ENCODE measurements around the gene TYW1. TPM values are rescaled to one million over a fixed set of nuclear protein-coding genes. Genes with fewer than 3 reads are reported as not detected.

Gene TYW1
- total and polyA plus RNA-seq, 2 of the 8 experiments (the other 6 are each of a cell fraction or from before 2014, with no cell fraction given): 8.8 to 16.2 TPM

GRCh38 chr7:67021260-67021659 lies 24.6 kb downstream of the TYW1 start:
- no peak overlapping the region for H4K91ac ChIP-seq (replicated peaks; ENCODE audit: insufficient read length, low read length)
- DNase-seq (ENCODE audit: low read depth in 1 of 2, low spot score in 2 of 2) (no peak), FAIRE-seq (no peak)
- no peak overlapping the region for H2BK120ac ChIP-seq (replicated peaks; ENCODE audit: low read depth, low read length)
- no peak overlapping the region for H3K4ac ChIP-seq (replicated peaks; ENCODE audit: insufficient read length, low read depth, low read length)
- no peaks in the 10 kb centered on the region for H3K23me2 ChIP-seq (ENCODE audit: low read depth, low read length)
- no peaks in the 10 kb centered on the region for H3K79me2 ChIP-seq (ENCODE audit: control insufficient read depth in 1 of 2, insufficient read depth in 2 of 2, low read length in 2 of 2)
- H3K4me1 ChIP-seq (replicated peaks in 1 of 4; ENCODE audit: control insufficient read depth in 3 of 4, insufficient read depth in 4 of 4, low read length in 3 of 4): no peaks in the 10 kb centered on the region
- 86% methylated on average over 7 of the region's 7 CpGs; no CpG with 5 or more reads in 1 of the 2 experiments for WGBS, 2 experiments (ENCODE audit: extremely low coverage in 1 of 2, insufficient coverage in 1 of 2, insufficient read length in 1 of 2, insufficient replicate concordance in 2 of 2, low coverage in 1 of 2, low lambda C conversion rate in 2 of 2, missing lambda C conversion rate in 1 of 2)
- H3K18ac ChIP-seq (ENCODE audit: extremely low read depth, low read length): no peak overlapping the region
- H3K56ac ChIP-seq (replicated peaks; ENCODE audit: insufficient read length, low read depth, low read length): no peak overlapping the region
- H3K4me2 ChIP-seq (ENCODE audit: insufficient read depth in 1 of 2, low read depth in 2 of 2, low read length in 2 of 2): no peak overlapping the region
- no peak overlapping the region for H2AK5ac ChIP-seq (ENCODE audit: low read depth, low read length)
- H3K27ac ChIP-seq (ENCODE audit: low read depth, low read length): no peak overlapping the region
- no peak overlapping the region for H3K4me3 ChIP-seq (ENCODE audit: extremely low read depth in 1 of 4, insufficient read depth in 2 of 4, low read depth in 3 of 4, low read length in 4 of 4)
- H2AFZ ChIP-seq (ENCODE audit: low read length): no peak overlapping the region
- H3K14ac ChIP-seq (ENCODE audit: insufficient read length): no peak overlapping the region
- no peaks in the 10 kb centered on the region for H3K27me3 ChIP-seq (replicated peaks in 1 of 4; ENCODE audit: control insufficient read depth in 3 of 4, extremely low read depth in 1 of 4, insufficient read depth in 3 of 4, low read length in 3 of 4)
- H3K9ac ChIP-seq (replicated peaks in 1 of 4; ENCODE audit: extremely low read depth in 1 of 4, low read depth in 3 of 4, low read length in 3 of 4): no peak overlapping the region
- peaks cover 0 to 2% of the 10 kb centered on the region in 2 experiments for H4K20me1 ChIP-seq (replicated peaks in 1 of 2; ENCODE audit: control insufficient read depth in 1 of 2, insufficient read depth in 2 of 2, low read length in 2 of 2)
- H2BK15ac ChIP-seq (ENCODE audit: low read length): no peak overlapping the region
- no peaks in the 10 kb centered on the region for H3K9me3 ChIP-seq (ENCODE audit: insufficient read depth in 2 of 2, low read depth in 1 of 2, low read length in 1 of 2)
- no peak overlapping the region for H4K5ac ChIP-seq (ENCODE audit: insufficient read length, low read depth, low read length)
- no peak overlapping the region for H4K8ac ChIP-seq (ENCODE audit: extremely low read depth, insufficient read depth, low read length)
- H2BK5ac ChIP-seq (ENCODE audit: low read depth, low read length): no peak overlapping the region
- H3K36me3 ChIP-seq (ENCODE audit: control insufficient read depth in 2 of 4, insufficient read depth in 4 of 4, low read length in 3 of 4): peaks cover 7 to 30% (median 15%) of the 10 kb centered on the region in 4 experiments; a peak in 6 of 8 replicates
- H2BK20ac ChIP-seq (ENCODE audit: low read length): no peak overlapping the region
- ChIA-PET CTCF (ENCODE audit: partially characterized antibody) (interaction anchor here (1.8 kb wide), 1 partner anchor 20 kb away, joined by 8 read pairs; no protein-coding TSS in a partner anchor), POLR2A (ENCODE audit: partially characterized antibody) (no interaction called here)
- H3K79me1 ChIP-seq (ENCODE audit: low read depth, low read length): peaks cover 2% of the 10 kb centered on the region; the same call in 1 of the 2 replicates
- TF ChIP-seq CHD1 (IDR thresholded peaks at IDR 0.05; ENCODE audit: low read depth, low read length): no peak
- no peak for TF ChIP-seq JUND (IDR thresholded peaks at IDR 0.05; ENCODE audit: low read length)
- TF ChIP-seq CBX5 (IDR thresholded peaks at IDR 0.05; ENCODE audit: low read depth, low read length): no peak
- no peak for TF ChIP-seq EP300 (IDR thresholded peaks at IDR 0.05; ENCODE audit: borderline replicate concordance in 1 of 2, low read depth in 2 of 2, low read length in 2 of 2)
- TF ChIP-seq KDM5A (IDR thresholded peaks at IDR 0.05; ENCODE audit: low read length): no peak
- no peak for TF ChIP-seq NRF1 (IDR thresholded peaks at IDR 0.05; ENCODE audit: low read depth, low read length)
- TF ChIP-seq PHF8 (conservative IDR thresholded peaks at IDR 0.05; ENCODE audit: low read depth, low read length): no peak
- no peak for TF ChIP-seq TBP (IDR thresholded peaks at IDR 0.05; ENCODE audit: low read depth, low read length)
- no peak for TF ChIP-seq SAP30 (IDR thresholded peaks at IDR 0.05; ENCODE audit: insufficient read depth, insufficient replicate concordance, low read length)
- TF ChIP-seq TAF1 (IDR thresholded peaks at IDR 0.05; ENCODE audit: low read depth, low read length): no peak
- no peak for TF ChIP-seq CTCF (IDR thresholded peaks at IDR 0.05; ENCODE audit: control extremely low read depth in 1 of 3, insufficient read depth in 1 of 3, low read depth in 1 of 3, low read length in 3 of 3)
- H3K23ac ChIP-seq (ENCODE audit: insufficient read length): no peak overlapping the region
- no peak overlapping the region for H2BK12ac ChIP-seq (ENCODE audit: low read depth, low read length)

All from H1 (cell line).